KMS-11 (cell line): ENCODE results near the gene GPR15.

Experiments
- H2AFZ ChIP-seq: fragments of 200-600 bp; sonication (generic); 2 replicates; pipeline ENCODE4 v1.6.1; 2016; ENCODE audit warnings: antibody characterized with exemption, mixed run types, low read depth
- H3K27ac ChIP-seq: fragments of 200-600 bp; sonication (generic); 2 replicates; pipeline ENCODE4 v1.6.1; 2016; ENCODE audit warnings: mild to moderate bottlenecking, mixed run types
- H3K27me3 ChIP-seq: fragments of 200-600 bp; sonication (generic); 2 replicates; pipeline ENCODE4 v1.6.1; 2017; ENCODE audit warnings: mild to moderate bottlenecking, low read depth, mixed run types, moderate library complexity; ENCODE audit not compliant: insufficient read depth
- H3K36me3 ChIP-seq: fragments of 200-600 bp; sonication (generic); 2 replicates; pipeline ENCODE4 v1.6.1; 2017; ENCODE audit warnings: mild to moderate bottlenecking, mixed run types; ENCODE audit not compliant: insufficient read depth
- H3K4me1 ChIP-seq: fragments of 200-600 bp; sonication (generic); 2 replicates; pipeline ENCODE4 v1.6.1; 2016; ENCODE audit warnings: mild to moderate bottlenecking, low read depth, mixed run types; ENCODE audit not compliant: poor library complexity, severe bottlenecking
- H3K4me2 ChIP-seq: fragments of 200-600 bp; sonication (generic); 2 replicates; pipeline ENCODE4 v1.7.0; 2016; ENCODE audit warnings: mild to moderate bottlenecking, mixed run types
- H3K4me3 ChIP-seq: fragments of 200-600 bp; sonication (generic); IDR thresholded peaks from 2 replicates; pipeline ENCODE4 v1.6.1; 2017; ENCODE audit warnings: low read depth, low read length, mixed read lengths; ENCODE audit not compliant: insufficient read depth
- H3K79me2 ChIP-seq: fragments of 200-600 bp; sonication (generic); 2 replicates; pipeline ENCODE4 v1.6.1; 2016; ENCODE audit warnings: low read depth, mixed run types; ENCODE audit not compliant: insufficient read depth
- H3K9ac ChIP-seq: fragments of 200-600 bp; sonication (generic); 2 replicates; pipeline ENCODE4 v1.6.1; 2016; ENCODE audit warnings: mild to moderate bottlenecking, mixed run types
- H4K20me1 ChIP-seq: fragments of 200-600 bp; sonication (generic); 2 replicates; pipeline ENCODE4 v1.6.1; 2016; ENCODE audit warnings: mild to moderate bottlenecking, mixed run types; ENCODE audit not compliant: insufficient read depth
- TF ChIP-seq, protein P1 (sequence below): fragments of 200-600 bp; sonication (generic); conservative IDR thresholded peaks from 2 replicates; pipeline ENCODE4 v1.6.1; 2017; ENCODE audit warnings: low read depth, mild to moderate bottlenecking, antibody characterized with exemption, low read length, moderate library complexity, mixed read lengths

Gene GPR15

GRCh38 chr3:98561727-98562521, 30.1 kb downstream of the GPR15 start:
- Histone ChIP-seq H3K27ac (peak overlapping the region; percentile 87), H3K4me2 (peak overlapping the region; percentile 69), H3K9ac (no peak overlapping the region), H2AFZ (0 out of 2 replicates have a peak overlapping the region, but pooled peaks have one; percentile 8), H3K4me1 (peaks cover 97% of the 10 kb centered on the region), H3K4me3 (no peak overlapping the region), H3K36me3 (no peaks in the 10 kb centered on the region), H4K20me1 (no peaks in the 10 kb centered on the region), H3K27me3 (no peaks in the 10 kb centered on the region), H3K79me2 (no peaks in the 10 kb centered on the region)
- TF ChIP-seq, protein P1, sequence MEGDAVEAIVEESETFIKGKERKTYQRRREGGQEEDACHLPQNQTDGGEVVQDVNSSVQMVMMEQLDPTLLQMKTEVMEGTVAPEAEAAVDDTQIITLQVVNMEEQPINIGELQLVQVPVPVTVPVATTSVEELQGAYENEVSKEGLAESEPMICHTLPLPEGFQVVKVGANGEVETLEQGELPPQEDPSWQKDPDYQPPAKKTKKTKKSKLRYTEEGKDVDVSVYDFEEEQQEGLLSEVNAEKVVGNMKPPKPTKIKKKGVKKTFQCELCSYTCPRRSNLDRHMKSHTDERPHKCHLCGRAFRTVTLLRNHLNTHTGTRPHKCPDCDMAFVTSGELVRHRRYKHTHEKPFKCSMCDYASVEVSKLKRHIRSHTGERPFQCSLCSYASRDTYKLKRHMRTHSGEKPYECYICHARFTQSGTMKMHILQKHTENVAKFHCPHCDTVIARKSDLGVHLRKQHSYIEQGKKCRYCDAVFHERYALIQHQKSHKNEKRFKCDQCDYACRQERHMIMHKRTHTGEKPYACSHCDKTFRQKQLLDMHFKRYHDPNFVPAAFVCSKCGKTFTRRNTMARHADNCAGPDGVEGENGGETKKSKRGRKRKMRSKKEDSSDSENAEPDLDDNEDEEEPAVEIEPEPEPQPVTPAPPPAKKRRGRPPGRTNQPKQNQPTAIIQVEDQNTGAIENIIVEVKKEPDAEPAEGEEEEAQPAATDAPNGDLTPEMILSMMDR, result no peak

GRCh38 chr3:98563661-98564281, 32.0 kb downstream of the GPR15 start:
- H3K4me2 ChIP-seq, result peak overlapping the region; percentile 69
- peak overlapping the region; percentile 87 for H3K27ac ChIP-seq
- H3K27me3 ChIP-seq, result no peaks in the 10 kb centered on the region
- H3K4me3 ChIP-seq, result no peak overlapping the region
- H2AFZ ChIP-seq, result peak overlapping the region; percentile 49; the same call in 1 of the 2 replicates
- peaks cover 94% of the 10 kb centered on the region for H3K4me1 ChIP-seq
- H4K20me1 ChIP-seq, result no peaks in the 10 kb centered on the region
- TF ChIP-seq, protein P1, result no peak
- H3K36me3 ChIP-seq, result no peaks in the 10 kb centered on the region
- peak overlapping the region; percentile 51; the same call in 1 of the 2 replicates for H3K9ac ChIP-seq
- H3K79me2 ChIP-seq, result no peaks in the 10 kb centered on the region

- Histone ChIP-seq H3K4me3 (no peak overlapping the region), H3K27me3 (no peaks in the 10 kb centered on the region), H2AFZ (peak overlapping the region; percentile 49), H3K4me1 (peaks cover 88% of the 10 kb centered on the region), H4K20me1 (no peaks in the 10 kb centered on the region), H3K27ac (peak overlapping the region; percentile 87), H3K4me2 (peak overlapping the region; percentile 47), H3K9ac (peak overlapping the region; percentile 51; the same call in 1 of the 2 replicates), H3K79me2 (no peaks in the 10 kb centered on the region), H3K36me3 (no peaks in the 10 kb centered on the region)
- TF ChIP-seq, protein P1, result no peak
Measured at GRCh38 chr3:98564282-98565005, 32.7 kb downstream of the GPR15 start.

DNA sequence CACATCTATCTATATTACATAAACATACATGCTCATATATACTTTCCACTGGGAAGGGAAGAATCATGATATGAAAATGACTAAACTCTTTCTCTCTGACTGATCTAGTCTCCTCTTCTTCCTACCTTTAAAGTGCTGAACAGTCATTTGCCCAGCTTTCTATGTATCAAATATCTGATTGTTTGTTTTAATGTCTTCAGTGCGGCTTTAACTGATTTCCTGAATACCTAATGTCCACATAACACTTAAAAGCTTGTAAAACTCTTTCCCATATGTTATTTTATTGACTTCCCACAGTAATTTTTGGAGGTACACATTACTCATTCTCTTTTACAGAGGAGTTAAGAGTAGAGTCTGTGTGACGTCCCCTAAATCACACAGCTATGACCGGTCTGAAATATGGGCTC, 33.5 kb downstream of the GPR15 start:
- Histone ChIP-seq H4K20me1 (no peaks in the 10 kb centered on the region), H3K79me2 (no peaks in the 10 kb centered on the region), H3K27me3 (no peaks in the 10 kb centered on the region), H3K9ac (no peak overlapping the region), H2AFZ (no peak overlapping the region), H3K36me3 (no peaks in the 10 kb centered on the region), H3K4me1 (peaks cover 83% of the 10 kb centered on the region), H3K4me2 (peak overlapping the region; percentile 47), H3K27ac (peak overlapping the region; percentile 87), H3K4me3 (no peak overlapping the region)
- TF ChIP-seq, protein P1, result no peak
